Neural cell (in vitro differentiated cells): ENCODE data around the gene DPP6. TPM values are rescaled to one million over a fixed set of nuclear protein-coding genes. Genes with fewer than 3 reads are reported as not detected.

ENCODE experiments used
- H2AFZ ChIP-seq: fragments of 200-600, 300-800 bp; sonication (generic), shearing (Covaris generic); 2 replicates; pipeline ENCODE4 v1.6.0; 2014; ENCODE audit warnings: low read depth, mild to moderate bottlenecking, antibody characterized with exemption, low read length, moderate library complexity
- H3F3A ChIP-seq: fragments of 200-600 bp; shearing (Covaris generic); 2 replicates; pipeline ENCODE4 v1.6.1; 2016; ENCODE audit warnings: mild to moderate bottlenecking, moderate library complexity, mixed read lengths, antibody characterized with exemption, low read length; ENCODE audit not compliant: insufficient read depth, poor library complexity, severe bottlenecking
- H3K27ac ChIP-seq: fragments of 200-600, 300-800 bp; sonication (generic), shearing (Covaris generic); 2 replicates; pipeline ENCODE4 v1.5.1; 2014; ENCODE audit warnings: mild to moderate bottlenecking, low read length, moderate library complexity
- H3K27me3 ChIP-seq: fragments of 300-800, 200-600 bp; sonication (generic), shearing (Covaris generic); 2 replicates; pipeline ENCODE4 v1.6.0; 2014; ENCODE audit warnings: mild to moderate bottlenecking, low read depth, low read length, moderate library complexity; ENCODE audit not compliant: insufficient read depth
- H3K36me3 ChIP-seq: fragments of 300-800, 200-600 bp; sonication (generic), shearing (Covaris generic); 2 replicates; pipeline ENCODE4 v1.5.1; 2014; ENCODE audit warnings: mild to moderate bottlenecking, antibody characterized with exemption, low read length, moderate library complexity; ENCODE audit not compliant: insufficient read depth
- H3K4me2 ChIP-seq: fragments of 300-800, 200-600 bp; sonication (generic), shearing (Covaris generic); 2 replicates; pipeline ENCODE4 v1.6.0; 2014; ENCODE audit warnings: mild to moderate bottlenecking, low read length
- H3K4me3 ChIP-seq: fragments of 300-800, 200-600 bp; sonication (generic), shearing (Covaris generic); 2 replicates; pipeline ENCODE4 v1.5.1; 2014; ENCODE audit warnings: mild to moderate bottlenecking, low read length, moderate library complexity
- H3K79me2 ChIP-seq: fragments of 200-600 bp; shearing (Covaris generic); replicated peaks from 2 replicates; pipeline ENCODE4 v1.6.0; 2014; ENCODE audit warnings: mild to moderate bottlenecking, low read length, moderate library complexity; ENCODE audit not compliant: insufficient read depth
- H3K9ac ChIP-seq: fragments of 300-800, 200-600 bp; sonication (generic), shearing (Covaris generic); 2 replicates; pipeline ENCODE4 v1.6.1; 2016; ENCODE audit warnings: mild to moderate bottlenecking, low read length, mixed read lengths
- H3K9me2 ChIP-seq: fragments of 200-600 bp; shearing (Covaris generic); 2 replicates; pipeline ENCODE4 v1.6.1; 2016; ENCODE audit warnings: mild to moderate bottlenecking, low read length, mixed read lengths; ENCODE audit not compliant: insufficient read depth
- H3K9me3 ChIP-seq: fragments of 200-600, 300-800 bp; sonication (generic), shearing (Covaris generic); 2 replicates; pipeline ENCODE4 v1.6.1; 2016; ENCODE audit warnings: mild to moderate bottlenecking, mixed run types, low read length, moderate library complexity, mixed read lengths
- H4K20me1 ChIP-seq: fragments of 200-600 bp; shearing (Covaris generic); 2 replicates; pipeline ENCODE4 v1.6.1; 2016; ENCODE audit warnings: mild to moderate bottlenecking, mixed run types; ENCODE audit not compliant: insufficient read depth
- CTCF ChIP-seq: fragments of 450-650 bp; IDR thresholded peaks from 2 replicates; pipeline ENCODE4 v1.5.1; 2014; ENCODE audit warnings: antibody characterized with exemption, mild to moderate bottlenecking, moderate library complexity; ENCODE audit not compliant: poor library complexity, severe bottlenecking
- EP300 ChIP-seq: fragments of 450-650 bp; conservative IDR thresholded peaks from 2 replicates; pipeline ENCODE4 v1.6.1; 2014; ENCODE audit warnings: antibody characterized with exemption, mild to moderate bottlenecking, moderate library complexity; ENCODE audit not compliant: poor library complexity, severe bottlenecking
- EZH2 ChIP-seq: fragments of 200-600, 300-800 bp; shearing (Covaris generic), sonication (generic); IDR thresholded peaks from 2 replicates; pipeline ENCODE4 v1.6.1; 2014; ENCODE audit warnings: antibody characterized with exemption, low read length, borderline replicate concordance, mild to moderate bottlenecking; ENCODE audit not compliant: insufficient read depth, poor library complexity, severe bottlenecking
- MXI1 ChIP-seq: fragments of 450-650 bp; conservative IDR thresholded peaks from 2 replicates; pipeline ENCODE4 v1.6.1; 2014; ENCODE audit warnings: antibody characterized with exemption, mild to moderate bottlenecking; ENCODE audit not compliant: poor library complexity, severe bottlenecking
- POLR2AphosphoS5 ChIP-seq: IDR thresholded peaks from 2 replicates; pipeline ENCODE4 v1.6.1; 2012
- RAD21 ChIP-seq: fragments of 450-650 bp; conservative IDR thresholded peaks from 2 replicates; pipeline ENCODE4 v1.6.1; 2014; ENCODE audit warnings: antibody characterized with exemption, mild to moderate bottlenecking, moderate library complexity
- REST ChIP-seq: IDR thresholded peaks from 2 replicates; pipeline ENCODE4 v1.6.1; 2012; ENCODE audit warnings: borderline replicate concordance
- SMC3 ChIP-seq: fragments of 450-650 bp; conservative IDR thresholded peaks from 2 replicates; pipeline ENCODE4 v1.6.1; 2014; ENCODE audit warnings: antibody characterized with exemption, mild to moderate bottlenecking, moderate library complexity; ENCODE audit not compliant: poor library complexity
- TAF1 ChIP-seq: IDR thresholded peaks from 2 replicates; pipeline ENCODE4 v1.6.1; 2012; ENCODE audit warnings: low read depth
- polyA plus RNA-seq: library from polyadenylated mRNA; depleted of rRNA; stranded (reverse); fragments of >200 nt; gene quantifications from 2 replicates; pipeline ENCODE4 v1.2.3, GENCODE V29; 2014

Gene DPP6
- polyA plus RNA-seq, 1 donor from 2014 or later = 20.4 TPM

GRCh38 chr7:154440058-154440457 lies 387.9 kb downstream of the DPP6 start:
- H2AFZ ChIP-seq = no peak overlapping the region
- H3K79me2 ChIP-seq = no peaks in the 10 kb centered on the region
- no peaks in the 10 kb centered on the region for H3K27me3 ChIP-seq
- H3K4me2 ChIP-seq = no peak overlapping the region
- TF ChIP-seq MXI1 (no peak), EZH2 (no peak), SMC3 (no peak), REST (no peak), TAF1 (no peak), POLR2AphosphoS5 (no peak), RAD21 (no peak), EP300 (no peak), CTCF (no peak)
- H3K9me3 ChIP-seq = no peaks in the 10 kb centered on the region
- no peak overlapping the region for H3K4me3 ChIP-seq
- H3K9me2 ChIP-seq = no peaks in the 10 kb centered on the region
- no peaks in the 10 kb centered on the region for H4K20me1 ChIP-seq
- peak overlapping the region; percentile 41 for H3K27ac ChIP-seq
- H3F3A ChIP-seq = no peaks in the 10 kb centered on the region
- H3K9ac ChIP-seq = no peak overlapping the region
- H3K36me3 ChIP-seq = no peaks in the 10 kb centered on the region

- H2AFZ ChIP-seq = no peak overlapping the region
- TF ChIP-seq POLR2AphosphoS5 (no peak), CTCF (no peak), EZH2 (no peak), EP300 (no peak), SMC3 (no peak), RAD21 (no peak), MXI1 (no peak), REST (no peak)
- H3K9ac ChIP-seq = no peak overlapping the region
- no peak overlapping the region for H3K4me2 ChIP-seq
- no peaks in the 10 kb centered on the region for H3K36me3 ChIP-seq
- no peaks in the 10 kb centered on the region for H3F3A ChIP-seq
- no peak overlapping the region for H3K27ac ChIP-seq
- no peaks in the 10 kb centered on the region for H4K20me1 ChIP-seq
- no peaks in the 10 kb centered on the region for H3K9me3 ChIP-seq
- no peak overlapping the region for H3K4me3 ChIP-seq
- H3K27me3 ChIP-seq = no peaks in the 10 kb centered on the region
- H3K79me2 ChIP-seq = no peaks in the 10 kb centered on the region
- no peaks in the 10 kb centered on the region for H3K9me2 ChIP-seq
Observed at GRCh38 chr7:154440651-154441050, 388.5 kb downstream of the DPP6 start.
